ENCODE data around the gene ADA. TPM values are rescaled to one million over a fixed set of nuclear protein-coding genes. Genes with fewer than 3 reads are reported as not detected.
A peak's percentile ranks its signal among the peaks of the same experiment; 100 is the strongest.

ADA gene
- total RNA-seq, 2 donors from 2014 or later, result 12.8 to 15.9 TPM

DNA sequence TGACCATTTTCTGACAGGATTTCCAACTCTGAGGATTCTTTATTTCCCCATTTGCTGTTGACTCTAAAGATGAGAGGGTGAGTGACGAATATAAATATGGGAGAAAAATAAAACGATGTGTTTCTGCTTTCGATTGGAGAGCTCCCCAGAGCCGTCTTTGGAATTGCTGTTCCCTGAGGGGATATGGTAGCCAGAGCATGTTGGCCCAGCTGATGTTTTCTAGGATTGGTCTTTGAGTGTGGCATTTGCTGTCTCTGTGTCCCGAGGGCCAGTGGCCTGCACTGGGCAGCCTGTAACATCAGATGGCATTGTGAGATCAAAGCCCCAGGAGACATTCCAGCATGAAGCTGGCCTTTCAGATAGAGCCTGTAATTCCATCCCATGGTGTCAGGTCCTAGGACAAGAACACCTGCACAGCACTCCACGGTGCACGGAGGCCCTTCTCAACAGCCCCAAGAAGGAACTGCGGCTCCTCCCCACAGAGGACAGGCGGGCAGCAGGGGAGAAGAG is 42.4 kb downstream of the ADA start:
- Mint-ChIP-seq H3K36me3 (ENCODE audit: low read depth) (peaks cover 23% of the 10 kb centered on the region), H3K4me3 (no peak overlapping the region), H3K27me3 (ENCODE audit: insufficient read depth) (no peaks in the 10 kb centered on the region), H3K27ac (peak overlapping the region; percentile 81), H3K4me1 (peaks cover 13% of the 10 kb centered on the region), H3K9me3 (no peaks in the 10 kb centered on the region)
- no peak overlapping the region for H3K4me3 ChIP-seq (ENCODE audit: low read length)
- no peak for DNase-seq
- H3K36me3 ChIP-seq (ENCODE audit: control insufficient read depth, insufficient read depth, low read length), result peaks cover 24% of the 10 kb centered on the region
- TF ChIP-seq, protein P1, sequence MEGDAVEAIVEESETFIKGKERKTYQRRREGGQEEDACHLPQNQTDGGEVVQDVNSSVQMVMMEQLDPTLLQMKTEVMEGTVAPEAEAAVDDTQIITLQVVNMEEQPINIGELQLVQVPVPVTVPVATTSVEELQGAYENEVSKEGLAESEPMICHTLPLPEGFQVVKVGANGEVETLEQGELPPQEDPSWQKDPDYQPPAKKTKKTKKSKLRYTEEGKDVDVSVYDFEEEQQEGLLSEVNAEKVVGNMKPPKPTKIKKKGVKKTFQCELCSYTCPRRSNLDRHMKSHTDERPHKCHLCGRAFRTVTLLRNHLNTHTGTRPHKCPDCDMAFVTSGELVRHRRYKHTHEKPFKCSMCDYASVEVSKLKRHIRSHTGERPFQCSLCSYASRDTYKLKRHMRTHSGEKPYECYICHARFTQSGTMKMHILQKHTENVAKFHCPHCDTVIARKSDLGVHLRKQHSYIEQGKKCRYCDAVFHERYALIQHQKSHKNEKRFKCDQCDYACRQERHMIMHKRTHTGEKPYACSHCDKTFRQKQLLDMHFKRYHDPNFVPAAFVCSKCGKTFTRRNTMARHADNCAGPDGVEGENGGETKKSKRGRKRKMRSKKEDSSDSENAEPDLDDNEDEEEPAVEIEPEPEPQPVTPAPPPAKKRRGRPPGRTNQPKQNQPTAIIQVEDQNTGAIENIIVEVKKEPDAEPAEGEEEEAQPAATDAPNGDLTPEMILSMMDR (conservative IDR thresholded peaks at IDR 0.05), result no peak
- no peak overlapping the region for H3K27ac ChIP-seq (ENCODE audit: low read depth, low read length)
- peaks cover 7% of the 10 kb centered on the region for H3K4me1 ChIP-seq (ENCODE audit: control insufficient read depth, insufficient read depth, low read length)
- peak overlapping the region; percentile 16 for H3K9ac ChIP-seq (ENCODE audit: extremely low read depth, low read length, poor library complexity, severe bottlenecking)
- H3K27me3 ChIP-seq (ENCODE audit: control insufficient read depth, insufficient read depth, low read length, poor library complexity, severe bottlenecking), result no peaks in the 10 kb centered on the region
- 90 to 96% methylated on average over 9 of the region's 9 CpGs for WGBS, 2 experiments (ENCODE audit: insufficient coverage in 1 of 2, insufficient read length in 1 of 2)
- peaks cover 10% of the 10 kb centered on the region for H3K9me3 ChIP-seq (ENCODE audit: control insufficient read depth, low read length)

DNA sequence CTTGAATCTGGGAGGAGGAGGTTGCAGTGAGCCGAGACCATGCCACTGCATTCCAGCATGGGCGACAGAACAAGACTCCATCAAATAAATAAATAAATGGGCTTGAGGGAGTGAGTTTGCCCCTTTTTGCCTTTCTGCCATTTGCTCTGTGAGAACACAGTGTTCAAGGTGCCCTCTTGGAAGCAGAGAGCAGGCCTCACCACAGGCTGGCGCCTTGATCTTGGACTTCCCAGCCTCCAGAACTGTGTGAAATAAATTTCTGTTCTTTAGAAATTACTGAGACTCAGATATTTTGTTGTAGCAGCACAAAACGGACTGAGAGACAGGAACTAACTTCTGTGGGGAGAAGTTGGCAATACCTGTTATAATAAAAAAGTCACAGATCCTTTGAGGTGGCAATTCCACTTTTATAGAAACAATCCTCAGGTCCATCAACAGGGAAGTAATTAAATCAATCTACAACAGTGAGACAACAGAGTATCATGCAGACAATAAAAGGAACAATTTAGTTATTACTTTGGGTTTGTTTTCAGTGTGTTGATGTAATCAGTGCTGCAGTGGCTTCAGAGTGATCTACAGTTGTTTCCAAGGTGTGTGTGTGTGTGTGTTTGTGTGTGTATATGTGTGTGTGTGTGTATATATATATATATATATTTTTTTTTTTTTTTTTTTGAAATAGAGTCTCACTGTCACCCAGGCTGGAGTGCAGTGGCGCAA is 44.6 kb downstream of the ADA start:
- Histone ChIP-seq H3K27ac (ENCODE audit: low read depth, low read length) (no peak overlapping the region), H3K9ac (ENCODE audit: extremely low read depth, low read length, poor library complexity, severe bottlenecking) (no peak overlapping the region), H3K27me3 (ENCODE audit: control insufficient read depth, insufficient read depth, low read length, poor library complexity, severe bottlenecking) (no peaks in the 10 kb centered on the region), H3K36me3 (ENCODE audit: control insufficient read depth, insufficient read depth, low read length) (peaks cover 15% of the 10 kb centered on the region), H3K4me1 (ENCODE audit: control insufficient read depth, insufficient read depth, low read length) (peaks cover 7% of the 10 kb centered on the region), H3K4me3 (ENCODE audit: low read length) (no peak overlapping the region), H3K9me3 (ENCODE audit: control insufficient read depth, low read length) (peaks cover 10% of the 10 kb centered on the region)
- no peak overlapping the region for H3K4me3 Mint-ChIP-seq
- no peaks in the 10 kb centered on the region for H3K9me3 Mint-ChIP-seq
- no peak overlapping the region for H3K27ac Mint-ChIP-seq
- peaks cover 12% of the 10 kb centered on the region for H3K36me3 Mint-ChIP-seq (ENCODE audit: low read depth)
- TF ChIP-seq, protein P1 (conservative IDR thresholded peaks at IDR 0.05), result no peak
- H3K4me1 Mint-ChIP-seq, result peaks cover 13% of the 10 kb centered on the region
- DNase-seq, result no peak
- 92 to 95% methylated on average over 3 to 5 of the region's 5 CpGs for WGBS, 2 experiments (ENCODE audit: insufficient coverage in 1 of 2, insufficient read length in 1 of 2)
- H3K27me3 Mint-ChIP-seq (ENCODE audit: insufficient read depth), result no peaks in the 10 kb centered on the region

DNA sequence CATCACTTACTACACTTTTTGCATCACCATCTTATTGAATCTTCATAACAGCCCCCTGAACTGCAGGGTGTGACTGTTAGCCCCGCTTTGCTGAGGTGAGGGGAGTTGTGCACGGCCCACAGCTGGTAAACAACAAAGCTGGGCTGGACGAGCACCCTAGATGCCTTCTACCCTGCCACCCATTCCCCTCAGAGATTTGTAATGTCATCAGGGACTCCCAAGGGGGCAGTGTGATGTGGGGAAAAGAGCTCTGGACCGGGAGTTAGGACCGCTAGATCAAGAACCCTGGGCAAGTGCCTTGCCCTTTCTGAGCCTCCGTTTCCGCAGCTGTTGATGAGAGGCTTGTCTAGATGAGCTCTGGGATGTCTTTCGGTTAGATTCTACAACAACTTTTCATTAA is 48.2 kb downstream of the ADA start:
- Mint-ChIP-seq H3K36me3 (ENCODE audit: low read depth) (peaks cover 10% of the 10 kb centered on the region), H3K27ac (no peak overlapping the region), H3K4me3 (no peak overlapping the region), H3K27me3 (ENCODE audit: insufficient read depth) (no peaks in the 10 kb centered on the region), H3K9me3 (no peaks in the 10 kb centered on the region), H3K4me1 (peaks cover 5% of the 10 kb centered on the region)
- Histone ChIP-seq H3K4me1 (ENCODE audit: control insufficient read depth, insufficient read depth, low read length) (peaks cover 4% of the 10 kb centered on the region), H3K36me3 (ENCODE audit: control insufficient read depth, insufficient read depth, low read length) (peaks cover 17% of the 10 kb centered on the region), H3K27ac (ENCODE audit: low read depth, low read length) (no peak overlapping the region), H3K4me3 (ENCODE audit: low read length) (no peak overlapping the region), H3K9me3 (ENCODE audit: control insufficient read depth, low read length) (peaks cover 10% of the 10 kb centered on the region), H3K27me3 (ENCODE audit: control insufficient read depth, insufficient read depth, low read length, poor library complexity, severe bottlenecking) (no peaks in the 10 kb centered on the region), H3K9ac (ENCODE audit: extremely low read depth, low read length, poor library complexity, severe bottlenecking) (no peak overlapping the region)
- WGBS, 2 experiments (ENCODE audit: insufficient coverage in 1 of 2, insufficient read length in 1 of 2), result 87 to 92% methylated on average over 3 to 8 of the region's 8 CpGs
- DNase-seq, result no peak
- TF ChIP-seq, protein P1 (conservative IDR thresholded peaks at IDR 0.05), result peak; percentile 68
